GM12878 (cell line): Measurements from ENCODE around the gene PCBP1. TPM values are rescaled to one million over a fixed set of nuclear protein-coding genes. Genes with fewer than 3 reads are reported as not detected.

ENCODE experiments used
- ATAC-seq: fragments of 200-7000 bp; cut with Tn5 transposase; 3 replicates; pipeline ENCODE4 v1.9.1; 2020; ENCODE audit warnings: mild to moderate bottlenecking, moderate library complexity
- BruUV-seq: library from RNA; stranded (reverse); fragments of 400-500 nt; replicated peaks from 2 replicates; lab custom pipeline; 2021; lab: Mats Ljungman, UMichigan
- CTCF ChIA-PET: fragments of 300-600 bp; sonication (Branson Sonifier 250); formaldehyde crosslinking; extraction: SDS; loops from one replicate; lab custom pipeline; 2021; ENCODE audit warnings: inconsistent platforms; lab: Yijun Ruan, JAX
- POLR2A ChIA-PET: fragments of 350-600 bp; formaldehyde crosslinking; extraction: SDS; loops from one replicate; lab custom pipeline; 2021; ENCODE audit warnings: inconsistent platforms; lab: Charles Lee
- RAD21 ChIA-PET: fragments of 300-600 bp; sonication (Branson Sonifier 250); formaldehyde crosslinking; loops from one replicate; lab custom pipeline; 2023; ENCODE audit warnings: antibody characterized with exemption; ENCODE audit not compliant: unreplicated experiment; lab: Charles Lee
- SMC1A ChIA-PET: fragments of 300-600 bp; sonication (Branson Sonifier 250); formaldehyde crosslinking; loops from one replicate; lab custom pipeline; 2023; ENCODE audit not compliant: unreplicated experiment, uncharacterized antibody; lab: Charles Lee
- DNase-seq: peaks from one replicate; pipeline ENCODE4 v3.0.0-alpha.2; 2011; ENCODE audit warnings: low read depth, low spot score
- FAIRE-seq: peaks from 3 replicates; lab custom pipeline; 2011; peaks lifted over from hg19 to GRCh38; lab: Jason Lieb, UNC
- H2AFZ ChIP-seq: 2 replicates; pipeline ENCODE4 v1.6.0; 2011; ENCODE audit warnings: low read depth, low read length, control low read depth; ENCODE audit not compliant: control insufficient read depth
- H3K27ac ChIP-seq: 2 replicates; pipeline ENCODE4 v1.5.1; 2011; ENCODE audit warnings: control low read depth; ENCODE audit not compliant: control insufficient read depth, insufficient read depth
- H3K27me3 ChIP-seq, 2 experiments: replicated peaks in 1 of 2; 2 replicates each; pipeline versions ENCODE4 v1.6.0 to v1.6.1; 2011; ENCODE audit warnings: low read length in 1 of 2; ENCODE audit not compliant: control insufficient read depth in 2 of 2, insufficient read depth in 2 of 2
- H3K36me3 ChIP-seq, 2 experiments: 2 replicates each; pipeline ENCODE4 v1.5.1; 2011; ENCODE audit warnings: low read length in 1 of 2; ENCODE audit not compliant: control insufficient read depth in 2 of 2, insufficient read depth in 2 of 2
- H3K4me1 ChIP-seq: 2 replicates; pipeline ENCODE4 v1.6.1; 2011; ENCODE audit warnings: mild to moderate bottlenecking, low read length, moderate library complexity, mixed read lengths; ENCODE audit not compliant: control insufficient read depth, insufficient read depth
- H3K4me2 ChIP-seq: 2 replicates; pipeline ENCODE4 v1.6.0; 2011; ENCODE audit warnings: control low read depth; ENCODE audit not compliant: control insufficient read depth, insufficient read depth
- H3K4me3 ChIP-seq: fragments of 200-600 bp; sonication (generic); 2 replicates; pipeline ENCODE4 v1.5.1; 2016
- H3K79me2 ChIP-seq: 2 replicates; pipeline ENCODE4 v1.6.0; 2011; ENCODE audit warnings: low read length; ENCODE audit not compliant: control insufficient read depth, insufficient read depth
- H3K9ac ChIP-seq: 2 replicates; pipeline ENCODE4 v1.8.0; 2011; ENCODE audit warnings: low read length, control low read depth, mixed read lengths; ENCODE audit not compliant: control insufficient read depth, insufficient read depth
- H3K9me3 ChIP-seq: replicated peaks from 3 replicates; pipeline ENCODE4 v1.5.1; 2011; ENCODE audit warnings: mild to moderate bottlenecking, low read length; ENCODE audit not compliant: control insufficient read depth, insufficient read depth
- H4K20me1 ChIP-seq: 2 replicates; pipeline ENCODE4 v1.6.0; 2011; ENCODE audit not compliant: control insufficient read depth, insufficient read depth
- CBFB ChIP-seq: IDR thresholded peaks from 2 replicates; pipeline ENCODE4 v1.6.1; 2016; ENCODE audit warnings: antibody characterized with exemption, low read depth
- DPF2 ChIP-seq: fragments of 450-650 bp; IDR thresholded peaks from 2 replicates; pipeline ENCODE4 v1.6.1; 2017; ENCODE audit warnings: mild to moderate bottlenecking
- KAT2A ChIP-seq: conservative IDR thresholded peaks from 2 replicates; pipeline ENCODE4 v1.6.1; 2011; ENCODE audit warnings: low read depth, low read length; ENCODE audit not compliant: control insufficient read depth
- NFYA ChIP-seq: IDR thresholded peaks from 2 replicates; pipeline ENCODE4 v1.6.1; 2011; ENCODE audit warnings: low read depth, mild to moderate bottlenecking, low read length, improper control_type of control experiment, borderline replicate concordance
- POU2F2 ChIP-seq: IDR thresholded peaks from 3 replicates; pipeline ENCODE4 v1.6.1; 2011; ENCODE audit warnings: low read depth, mild to moderate bottlenecking, low read length, borderline replicate concordance
- RBBP5 ChIP-seq: fragments of 200-600 bp; sonication (generic); conservative IDR thresholded peaks from 2 replicates; pipeline ENCODE4 v1.6.1; 2016
- RUNX3 ChIP-seq: IDR thresholded peaks from 2 replicates; pipeline ENCODE4 v1.6.1; 2012; ENCODE audit warnings: low read length, inconsistent platforms
- SP1 ChIP-seq: IDR thresholded peaks from one replicate; pipeline ENCODE4 v1.6.1; 2011; ENCODE audit warnings: low read depth, low read length
- STAT1 ChIP-seq: fragments of 450-650 bp; conservative IDR thresholded peaks from 2 replicates; pipeline ENCODE4 v1.6.1; 2014; ENCODE audit warnings: antibody characterized with exemption, mild to moderate bottlenecking
- YY1 ChIP-seq: IDR thresholded peaks from 2 replicates; pipeline ENCODE4 v1.6.1; 2011; ENCODE audit warnings: low read depth, mild to moderate bottlenecking, low read length
- ZNF207 ChIP-seq: fragments of 450-650 bp; IDR thresholded peaks from 2 replicates; pipeline ENCODE4 v1.6.1; 2014; ENCODE audit warnings: antibody characterized with exemption, mild to moderate bottlenecking, borderline replicate concordance
- ZNF24 ChIP-seq: fragments of 450-650 bp; IDR thresholded peaks from 2 replicates; pipeline ENCODE4 v1.6.1; 2017; ENCODE audit warnings: antibody characterized with exemption, mild to moderate bottlenecking
- ZNF622 ChIP-seq: fragments of 450-650 bp; IDR thresholded peaks from 2 replicates; pipeline ENCODE4 v1.6.1; 2017; ENCODE audit warnings: mild to moderate bottlenecking, inconsistent platforms
- whole genome bisulfite sequencing: methylation state at CpG from one replicate; pipeline ENCODE4 v1.1.6; 2016; ENCODE audit warnings: low lambda C conversion rate; ENCODE audit not compliant: insufficient replicate concordance, insufficient coverage; ENCODE audit errors: missing lambda C conversion rate; 5-methylcytosine and 5-hydroxymethylcytosine counted together
- in situ Hi-C: fragments of 300-500 bp; cut with MboI; formaldehyde crosslinking; loops from 9 replicates; pipeline ENCODE4 v1.14.3; 2018; ENCODE audit warnings: mixed read lengths
- intact Hi-C: fragments of 100-400 bp; cut with micrococcal nuclease; formaldehyde crosslinking; loops from one replicate; pipeline ENCODE4 v1.14.2; 2022; ENCODE audit not compliant: unreplicated experiment
- polyA plus RNA-seq, 11 experiments: library from polyadenylated mRNA; depleted of rRNA in 4 of 11; unstranded in 6 of 11; stranded (reverse) in 5 of 11; fragments of >200 nt; fragmentation: Nextera tagmentation in 4 of 11; fragmentation: Illumina TruSeq in 1 of 11; extraction: Ambion mirVana in 4 of 11; extraction: Trizol in 1 of 11; gene quantifications; 1 replicate in 1 of 11; 2 replicates in 10 of 11; pipeline versions ENCODE4 v1.2.1 to v1.2.3, GENCODE V29; 2011 to 2016; ENCODE audit warnings: inconsistent platforms in 2 of 11, missing spikeins in 2 of 11, low read depth in 1 of 11
- total RNA-seq, 4 experiments: library from RNA; depleted of rRNA in 3 of 4; stranded (reverse); fragments of >200 nt in 3 of 4; fragmentation: Illumina TruSeq in 1 of 4; extraction: Trizol in 1 of 4; gene quantifications; 2 replicates each; pipeline versions ENCODE4 v1.2.1 to v1.2.3, GENCODE V29; 2013 to 2021
- TF ChIP-seq, protein P1 (sequence below): fragments of 450-650 bp; IDR thresholded peaks from 2 replicates; pipeline ENCODE4 v1.6.1; 2017; ENCODE audit warnings: borderline replicate concordance
- TF ChIP-seq, protein P2 (sequence below): fragments of 450-650 bp; IDR thresholded peaks from 2 replicates; pipeline ENCODE4 v1.6.1; 2017; ENCODE audit warnings: antibody characterized with exemption, mild to moderate bottlenecking, moderate library complexity
- TF ChIP-seq, protein P3 (sequence below): fragments of 450-650 bp; IDR thresholded peaks from 2 replicates; pipeline ENCODE4 v1.6.1; 2017; ENCODE audit warnings: mild to moderate bottlenecking

Gene PCBP1
- total and polyA plus RNA-seq, 10 of the 15 experiments (the other 5 are each of a cell fraction or from before 2014, with no cell fraction given): 24.4 to 494 (median 130) TPM

DNA sequence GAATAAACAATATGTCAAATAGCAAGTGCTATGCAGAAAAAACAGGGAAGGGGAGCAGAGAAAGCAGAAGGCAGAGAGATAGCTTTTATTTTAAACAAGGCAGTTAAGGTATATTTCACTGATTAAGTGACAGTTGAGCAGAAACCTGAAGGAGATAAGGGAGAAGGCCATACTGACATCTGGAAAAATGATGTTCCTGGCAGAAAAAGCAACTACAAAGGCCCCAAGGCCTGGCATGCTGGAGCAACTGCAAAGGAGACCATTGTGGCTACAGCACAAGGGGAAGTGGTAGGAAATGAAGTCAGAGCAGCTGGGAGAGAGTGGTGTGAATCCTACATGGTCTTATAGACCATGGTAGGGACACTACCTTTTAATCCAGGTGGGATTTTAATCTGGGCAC, 8.9 kb upstream of the PCBP1 start (continued):
- TF ChIP-seq DPF2 (0 out of 2 replicates have a peak, but pooled peaks have one; percentile 21), KAT2A (no peak), NFYA (no peak), RUNX3 (0 out of 2 replicates have a peak, but pooled peaks have one; percentile 14), ZNF207 (no peak), ZNF622 (no peak)
- TF ChIP-seq, protein P1, sequence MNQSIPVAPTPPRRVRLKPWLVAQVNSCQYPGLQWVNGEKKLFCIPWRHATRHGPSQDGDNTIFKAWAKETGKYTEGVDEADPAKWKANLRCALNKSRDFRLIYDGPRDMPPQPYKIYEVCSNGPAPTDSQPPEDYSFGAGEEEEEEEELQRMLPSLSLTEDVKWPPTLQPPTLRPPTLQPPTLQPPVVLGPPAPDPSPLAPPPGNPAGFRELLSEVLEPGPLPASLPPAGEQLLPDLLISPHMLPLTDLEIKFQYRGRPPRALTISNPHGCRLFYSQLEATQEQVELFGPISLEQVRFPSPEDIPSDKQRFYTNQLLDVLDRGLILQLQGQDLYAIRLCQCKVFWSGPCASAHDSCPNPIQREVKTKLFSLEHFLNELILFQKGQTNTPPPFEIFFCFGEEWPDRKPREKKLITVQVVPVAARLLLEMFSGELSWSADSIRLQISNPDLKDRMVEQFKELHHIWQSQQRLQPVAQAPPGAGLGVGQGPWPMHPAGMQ: no peak

DNA sequence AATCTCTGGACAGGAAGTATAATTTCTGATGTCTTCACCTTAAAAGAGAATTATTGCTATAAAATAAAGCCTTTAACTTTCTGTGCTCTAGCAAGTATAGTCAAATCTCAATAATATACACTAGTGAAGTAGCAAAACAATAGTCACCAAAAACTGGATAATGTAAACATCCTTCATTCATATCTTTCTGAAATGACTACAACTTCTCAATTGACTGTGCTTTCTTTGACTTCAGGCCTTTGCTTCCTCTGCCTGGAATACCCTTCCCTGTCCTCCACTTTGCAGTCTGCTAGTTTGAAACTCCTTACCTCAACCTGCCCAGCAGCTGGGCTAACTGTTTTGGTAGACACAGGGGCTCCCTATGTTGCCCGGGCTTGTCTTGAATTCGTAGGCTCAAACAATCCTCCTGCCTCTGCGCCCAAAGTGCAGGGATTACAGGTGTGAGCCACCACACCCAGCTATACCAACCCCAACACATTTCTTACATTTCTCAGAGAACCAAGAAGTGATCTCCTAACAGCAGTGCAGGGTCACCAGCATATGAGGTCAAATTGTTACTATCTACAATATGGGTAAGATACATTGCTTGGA, 6.6 kb upstream of the PCBP1 start:
- Histone ChIP-seq H3K27me3 (no peaks in the 10 kb centered on the region), H3K36me3 (peaks cover 5 to 30% of the 10 kb centered on the region in 2 experiments), H3K9me3 (no peaks in the 10 kb centered on the region), H3K4me2 (peak overlapping the region; percentile 34), H4K20me1 (no peaks in the 10 kb centered on the region), H3K4me1 (peaks cover 29% of the 10 kb centered on the region), H2AFZ (no peak overlapping the region), H3K27ac (peak overlapping the region; percentile 47), H3K4me3 (0 out of 2 replicates have a peak overlapping the region, but pooled peaks have one; percentile 12), H3K79me2 (peaks cover 47% of the 10 kb centered on the region), H3K9ac (no peak overlapping the region)
- SMC1A ChIA-PET: interaction anchor here (1.0 to 9.8 kb wide), 6 partner anchors 10 to 166 kb away, joined by 3 to 170 read pairs (median 67); partner anchors contain the start of gene MXD1
- in situ Hi-C loops: no loop called here
- RAD21 ChIA-PET: interaction anchor here (1.3 to 10.7 kb wide), 5 partner anchors 11 to 167 kb away, joined by 4 to 181 read pairs (median 86); partner anchors contain the start of gene MXD1
- POLR2A ChIA-PET: interaction anchor here (0.6 to 13.4 kb wide), 9 partner anchors 10 to 979 kb away, joined by 3 to 187 read pairs (median 40); no protein-coding TSS in a partner anchor
- WGBS: 76% methylated on average over 3 of the region's 3 CpGs
- no peak for FAIRE-seq
- intact Hi-C loops: no loop called here
- BruUV-seq: no TSS peak
- CTCF ChIA-PET: interaction anchor here (0.6 to 8.6 kb wide), 4 partner anchors 10 to 168 kb away, joined by 4 to 119 read pairs (median 24); partner anchors contain the start of gene MXD1
- no peak for ATAC-seq
- DNase-seq: no peak
- no peak for TF ChIP-seq ZNF24
- TF ChIP-seq RBBP5: no peak
- TF ChIP-seq SP1: no peak
- TF ChIP-seq, protein P2, sequence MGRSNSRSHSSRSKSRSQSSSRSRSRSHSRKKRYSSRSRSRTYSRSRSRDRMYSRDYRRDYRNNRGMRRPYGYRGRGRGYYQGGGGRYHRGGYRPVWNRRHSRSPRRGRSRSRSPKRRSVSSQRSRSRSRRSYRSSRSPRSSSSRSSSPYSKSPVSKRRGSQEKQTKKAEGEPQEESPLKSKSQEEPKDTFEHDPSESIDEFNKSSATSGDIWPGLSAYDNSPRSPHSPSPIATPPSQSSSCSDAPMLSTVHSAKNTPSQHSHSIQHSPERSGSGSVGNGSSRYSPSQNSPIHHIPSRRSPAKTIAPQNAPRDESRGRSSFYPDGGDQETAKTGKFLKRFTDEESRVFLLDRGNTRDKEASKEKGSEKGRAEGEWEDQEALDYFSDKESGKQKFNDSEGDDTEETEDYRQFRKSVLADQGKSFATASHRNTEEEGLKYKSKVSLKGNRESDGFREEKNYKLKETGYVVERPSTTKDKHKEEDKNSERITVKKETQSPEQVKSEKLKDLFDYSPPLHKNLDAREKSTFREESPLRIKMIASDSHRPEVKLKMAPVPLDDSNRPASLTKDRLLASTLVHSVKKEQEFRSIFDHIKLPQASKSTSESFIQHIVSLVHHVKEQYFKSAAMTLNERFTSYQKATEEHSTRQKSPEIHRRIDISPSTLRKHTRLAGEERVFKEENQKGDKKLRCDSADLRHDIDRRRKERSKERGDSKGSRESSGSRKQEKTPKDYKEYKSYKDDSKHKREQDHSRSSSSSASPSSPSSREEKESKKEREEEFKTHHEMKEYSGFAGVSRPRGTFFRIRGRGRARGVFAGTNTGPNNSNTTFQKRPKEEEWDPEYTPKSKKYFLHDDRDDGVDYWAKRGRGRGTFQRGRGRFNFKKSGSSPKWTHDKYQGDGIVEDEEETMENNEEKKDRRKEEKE: no peak
- TF ChIP-seq YY1: no peak
- TF ChIP-seq, protein P3, sequence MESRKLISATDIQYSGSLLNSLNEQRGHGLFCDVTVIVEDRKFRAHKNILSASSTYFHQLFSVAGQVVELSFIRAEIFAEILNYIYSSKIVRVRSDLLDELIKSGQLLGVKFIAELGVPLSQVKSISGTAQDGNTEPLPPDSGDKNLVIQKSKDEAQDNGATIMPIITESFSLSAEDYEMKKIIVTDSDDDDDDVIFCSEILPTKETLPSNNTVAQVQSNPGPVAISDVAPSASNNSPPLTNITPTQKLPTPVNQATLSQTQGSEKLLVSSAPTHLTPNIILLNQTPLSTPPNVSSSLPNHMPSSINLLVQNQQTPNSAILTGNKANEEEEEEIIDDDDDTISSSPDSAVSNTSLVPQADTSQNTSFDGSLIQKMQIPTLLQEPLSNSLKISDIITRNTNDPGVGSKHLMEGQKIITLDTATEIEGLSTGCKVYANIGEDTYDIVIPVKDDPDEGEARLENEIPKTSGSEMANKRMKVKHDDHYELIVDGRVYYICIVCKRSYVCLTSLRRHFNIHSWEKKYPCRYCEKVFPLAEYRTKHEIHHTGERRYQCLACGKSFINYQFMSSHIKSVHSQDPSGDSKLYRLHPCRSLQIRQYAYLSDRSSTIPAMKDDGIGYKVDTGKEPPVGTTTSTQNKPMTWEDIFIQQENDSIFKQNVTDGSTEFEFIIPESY: no peak
- no peak for TF ChIP-seq CBFB
- no peak for TF ChIP-seq POU2F2
- TF ChIP-seq STAT1: no peak
